IMR-90 (cell line): ENCODE measurements around the gene CDH22. TPM values are rescaled to one million over a fixed set of nuclear protein-coding genes. Genes with fewer than 3 reads are reported as not detected.

Experiments used
- ATAC-seq: fragments of 200-7000 bp; cut with Tn5 transposase; 2 replicates; pipeline ENCODE4 v1.9.1; 2020; ENCODE audit warnings: low read depth, mild to moderate bottlenecking, moderate library complexity
- BruUV-seq: library from RNA; stranded (reverse); fragments of 400-500 nt; replicated peaks from 2 replicates; lab custom pipeline; 2021; lab: Mats Ljungman, UMichigan
- CTCF ChIA-PET: fragments of 300-600 bp; formaldehyde crosslinking; extraction: SDS; loops from one replicate; lab custom pipeline; 2021; ENCODE audit warnings: antibody characterized with exemption; lab: Yijun Ruan, JAX
- POLR2A ChIA-PET: fragments of 300-600 bp; sonication (Branson Sonifier 250); formaldehyde crosslinking; loops from one replicate; lab custom pipeline; 2022; ENCODE audit warnings: antibody characterized with exemption; ENCODE audit not compliant: unreplicated experiment; lab: Charles Lee
- DNase-seq: peaks from one replicate; pipeline ENCODE4 v3.0.0; 2013
- H2AFZ ChIP-seq: replicated peaks from 2 replicates; pipeline ENCODE3; 2013; ENCODE audit warnings: low read length, mild to moderate bottlenecking; ENCODE audit not compliant: poor library complexity
- H2AK5ac ChIP-seq: 2 replicates; pipeline ENCODE4 v1.6.1; 2013; ENCODE audit warnings: low read depth, low read length, inconsistent platforms
- H2AK9ac ChIP-seq: replicated peaks from 2 replicates; pipeline ENCODE3; 2013; ENCODE audit warnings: mild to moderate bottlenecking, low read depth, low read length, moderate library complexity; ENCODE audit not compliant: poor library complexity
- H2BK120ac ChIP-seq: 2 replicates; pipeline ENCODE4 v1.6.1; 2013; ENCODE audit warnings: low read depth, low read length, inconsistent platforms
- H2BK15ac ChIP-seq: 3 replicates; pipeline ENCODE4 v1.6.1; 2013; ENCODE audit warnings: low read depth, low read length, inconsistent platforms
- H2BK20ac ChIP-seq: 2 replicates; pipeline ENCODE4 v1.6.1; 2013; ENCODE audit warnings: low read depth, mild to moderate bottlenecking, inconsistent platforms, low read length, moderate library complexity
- H2BK5ac ChIP-seq: 2 replicates; pipeline ENCODE4 v1.6.1; 2013; ENCODE audit warnings: mild to moderate bottlenecking, low read depth, low read length, inconsistent platforms; ENCODE audit not compliant: poor library complexity, severe bottlenecking
- H3K14ac ChIP-seq: replicated peaks from 2 replicates; pipeline ENCODE4 v1.6.1; 2013; ENCODE audit warnings: low read depth, low read length, inconsistent platforms
- H3K18ac ChIP-seq: 2 replicates; pipeline ENCODE4 v1.6.1; 2013; ENCODE audit warnings: low read depth, low read length, control low read depth
- H3K23ac ChIP-seq: 2 replicates; pipeline ENCODE4 v1.6.1; 2013; ENCODE audit warnings: low read depth, low read length, inconsistent platforms
- H3K27ac ChIP-seq: 2 replicates; pipeline ENCODE4 v1.5.1; 2013; ENCODE audit warnings: mild to moderate bottlenecking, control low read depth, low read length; ENCODE audit not compliant: insufficient read depth
- H3K27me3 ChIP-seq: 2 replicates; pipeline ENCODE4 v1.6.1; 2013; ENCODE audit warnings: low read length; ENCODE audit not compliant: control insufficient read depth, insufficient read depth
- H3K36me3 ChIP-seq: 2 replicates; pipeline ENCODE4 v1.6.1; 2013; ENCODE audit warnings: low read length, mixed read lengths; ENCODE audit not compliant: control insufficient read depth, insufficient read depth
- H3K4ac ChIP-seq: 2 replicates; pipeline ENCODE4 v1.6.1; 2013; ENCODE audit warnings: low read depth, low read length, inconsistent platforms
- H3K4me1 ChIP-seq: 2 replicates; pipeline ENCODE4 v1.6.1; 2013; ENCODE audit warnings: low read length, mixed read lengths; ENCODE audit not compliant: control insufficient read depth, insufficient read depth
- H3K4me2 ChIP-seq: 2 replicates; pipeline ENCODE4 v1.6.1; 2013; ENCODE audit warnings: low read depth, mild to moderate bottlenecking, control low read depth, low read length, moderate library complexity
- H3K4me3 ChIP-seq: 2 replicates; pipeline ENCODE4 v1.5.1; 2013; ENCODE audit warnings: low read depth, mild to moderate bottlenecking, control low read depth, low read length, moderate library complexity; ENCODE audit not compliant: insufficient read depth
- H3K56ac ChIP-seq: 2 replicates; pipeline ENCODE4 v1.6.1; 2013; ENCODE audit warnings: low read length, inconsistent platforms; ENCODE audit not compliant: insufficient read depth; ENCODE audit errors: extremely low read depth
- H3K79me1 ChIP-seq, 2 experiments: 2 replicates each; pipeline ENCODE4 v1.6.1; 2013; ENCODE audit warnings: low read length in 2 of 2, inconsistent platforms in 1 of 2, low read depth in 1 of 2
- H3K9ac ChIP-seq: 2 replicates; pipeline ENCODE4 v1.6.1; 2013; ENCODE audit warnings: low read depth, low read length, control low read depth
- H3K9me1 ChIP-seq: 2 replicates; pipeline ENCODE4 v1.6.1; 2013; ENCODE audit warnings: low read length, inconsistent platforms; ENCODE audit not compliant: insufficient read depth
- H3K9me3 ChIP-seq: 2 replicates; pipeline ENCODE4 v1.6.1; 2013; ENCODE audit warnings: low read length; ENCODE audit not compliant: control insufficient read depth, insufficient read depth
- H4K20me1 ChIP-seq: 2 replicates; pipeline ENCODE4 v1.6.1; 2013; ENCODE audit warnings: low read length, inconsistent platforms; ENCODE audit not compliant: insufficient read depth
- H4K5ac ChIP-seq: 2 replicates; pipeline ENCODE4 v1.6.1; 2013; ENCODE audit warnings: mild to moderate bottlenecking, low read depth, low read length, control low read depth
- H4K8ac ChIP-seq, 2 experiments: 2 replicates each; pipeline ENCODE4 v1.6.1; 2013; ENCODE audit warnings: low read depth in 2 of 2, low read length in 2 of 2, control low read depth in 1 of 2, inconsistent platforms in 1 of 2
- H4K91ac ChIP-seq: 2 replicates; pipeline ENCODE4 v1.6.1; 2013; ENCODE audit warnings: low read depth, low read length, inconsistent platforms; ENCODE audit not compliant: insufficient read depth
- CHD1 ChIP-seq: IDR thresholded peaks from 2 replicates; pipeline ENCODE4 v1.6.1; 2012; ENCODE audit warnings: low read depth, low read length, improper control_type of control experiment
- FOS ChIP-seq: fragments of 150-350 bp; IDR thresholded peaks from 2 replicates; pipeline ENCODE4 v1.6.1; 2016; ENCODE audit warnings: low read depth, low read length
- NFE2L2 ChIP-seq: fragments of 150-350 bp; IDR thresholded peaks from 2 replicates; pipeline ENCODE4 v1.6.1; 2016; ENCODE audit warnings: low read depth, mild to moderate bottlenecking, low read length
- POLR2A ChIP-seq: IDR thresholded peaks from 2 replicates; pipeline ENCODE4 v1.6.1; 2012; ENCODE audit warnings: mild to moderate bottlenecking, low read depth, low read length
- RFX5 ChIP-seq: IDR thresholded peaks from 2 replicates; pipeline ENCODE4 v1.8.0; 2012; ENCODE audit warnings: low read depth, mild to moderate bottlenecking, low read length, moderate library complexity
- SMC3 ChIP-seq: fragments of 150-350 bp; IDR thresholded peaks from 2 replicates; pipeline ENCODE4 v1.6.1; 2016; ENCODE audit warnings: low read depth, mild to moderate bottlenecking, antibody characterized with exemption, low read length, moderate library complexity
- WGBS, 2 experiments: methylation state at CpG; one replicate each; pipeline versions ENCODE4 v1.1.5 to v1.1.7; 2013; ENCODE audit warnings: missing lambda C conversion rate in 2 of 2; ENCODE audit not compliant: insufficient read length in 1 of 2; ENCODE audit errors: extremely low coverage in 2 of 2; 5-methylcytosine and 5-hydroxymethylcytosine counted together
- dilution Hi-C: fragments of 300-500 bp; cut with HindIII; formaldehyde crosslinking; loops from one replicate; pipeline ENCODE4 v1.14.3; 2018; ENCODE audit warnings: low sequenced_read_pairs; ENCODE audit not compliant: unreplicated experiment
- in situ Hi-C: fragments of 300-500 bp; cut with MboI; formaldehyde crosslinking; loops from 3 replicates; pipeline ENCODE4 v1.14.3; 2019; ENCODE audit warnings: low sequenced_read_pairs, inconsistent platforms, mixed read lengths
- intact Hi-C: fragments of 100-400 bp; cut with micrococcal nuclease; formaldehyde crosslinking; loops from 2 replicates; pipeline ENCODE4 v1.10.0; 2022
- polyA plus RNA-seq, 3 experiments: library from polyadenylated mRNA; depleted of rRNA; stranded (reverse); fragments of >200 nt; gene quantifications; 2 replicates each; pipeline ENCODE4 v1.2.3, GENCODE V29; 2012; ENCODE audit warnings: low replicate concordance in 1 of 3
- total RNA-seq: library from RNA; depleted of rRNA; stranded (reverse); fragments of >200 nt; gene quantifications from 2 replicates; pipeline ENCODE4 v1.2.3, GENCODE V29; 2012
- TF ChIP-seq, protein P1 (sequence below): conservative IDR thresholded peaks from 2 replicates; pipeline ENCODE4 v1.5.1; 2012; ENCODE audit warnings: mild to moderate bottlenecking, low read depth, low read length, improper control_type of control experiment

CDH22 gene
- total and polyA plus RNA-seq, 2 of the 4 experiments (the other 2 are of a cell fraction), result not detected

DNA sequence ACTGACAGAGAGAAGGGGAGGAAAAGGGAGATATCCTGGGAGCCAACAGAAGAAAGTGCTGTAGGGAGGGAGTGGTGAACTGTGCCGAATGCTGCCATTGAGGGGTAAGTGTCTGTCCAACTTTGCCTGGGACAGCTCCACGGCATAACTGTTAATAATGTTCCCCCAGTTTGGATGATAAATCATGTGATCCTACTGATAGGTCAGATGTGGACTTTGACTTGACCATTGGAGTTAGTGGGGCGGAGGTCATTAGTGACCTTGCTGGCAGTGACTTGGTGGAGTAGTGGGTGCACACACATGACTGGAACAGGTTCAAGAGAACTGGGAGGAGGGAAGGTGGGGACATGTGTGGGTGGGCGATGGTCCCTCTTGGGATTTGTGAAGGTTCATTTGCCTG is 50.4 kb downstream of the CDH22 start:
- H4K5ac ChIP-seq, result no peak overlapping the region
- H3K18ac ChIP-seq, result no peak overlapping the region
- H3K4ac ChIP-seq, result no peak overlapping the region
- no peak overlapping the region for H4K91ac ChIP-seq
- H2AFZ ChIP-seq, result no peak overlapping the region
- BruUV-seq, result no TSS peak
- CTCF ChIA-PET, result no interaction called here
- in situ Hi-C loops (no loop called here), dilution Hi-C loops (no loop called here), intact Hi-C loops (no loop called here)
- H3K27ac ChIP-seq, result no peak overlapping the region
- peak overlapping the region; percentile 38 for H2AK9ac ChIP-seq
- no peaks in the 10 kb centered on the region for H4K20me1 ChIP-seq
- no peak overlapping the region for H2BK20ac ChIP-seq
- TF ChIP-seq POLR2A, result no peak
- TF ChIP-seq, protein P1, sequence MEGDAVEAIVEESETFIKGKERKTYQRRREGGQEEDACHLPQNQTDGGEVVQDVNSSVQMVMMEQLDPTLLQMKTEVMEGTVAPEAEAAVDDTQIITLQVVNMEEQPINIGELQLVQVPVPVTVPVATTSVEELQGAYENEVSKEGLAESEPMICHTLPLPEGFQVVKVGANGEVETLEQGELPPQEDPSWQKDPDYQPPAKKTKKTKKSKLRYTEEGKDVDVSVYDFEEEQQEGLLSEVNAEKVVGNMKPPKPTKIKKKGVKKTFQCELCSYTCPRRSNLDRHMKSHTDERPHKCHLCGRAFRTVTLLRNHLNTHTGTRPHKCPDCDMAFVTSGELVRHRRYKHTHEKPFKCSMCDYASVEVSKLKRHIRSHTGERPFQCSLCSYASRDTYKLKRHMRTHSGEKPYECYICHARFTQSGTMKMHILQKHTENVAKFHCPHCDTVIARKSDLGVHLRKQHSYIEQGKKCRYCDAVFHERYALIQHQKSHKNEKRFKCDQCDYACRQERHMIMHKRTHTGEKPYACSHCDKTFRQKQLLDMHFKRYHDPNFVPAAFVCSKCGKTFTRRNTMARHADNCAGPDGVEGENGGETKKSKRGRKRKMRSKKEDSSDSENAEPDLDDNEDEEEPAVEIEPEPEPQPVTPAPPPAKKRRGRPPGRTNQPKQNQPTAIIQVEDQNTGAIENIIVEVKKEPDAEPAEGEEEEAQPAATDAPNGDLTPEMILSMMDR, result no peak
- no peak for TF ChIP-seq RFX5
- no peak for TF ChIP-seq NFE2L2
- no peak for TF ChIP-seq CHD1
- no peak for TF ChIP-seq SMC3
- TF ChIP-seq FOS, result no peak
- no peaks in the 10 kb centered on the region for H3K4me1 ChIP-seq
- no peaks in the 10 kb centered on the region for H3K36me3 ChIP-seq
- no peak overlapping the region for H2BK120ac ChIP-seq
- no peak overlapping the region for H2BK5ac ChIP-seq
- no peak overlapping the region for H4K8ac ChIP-seq
- H2AK5ac ChIP-seq, result no peak overlapping the region
- H3K23ac ChIP-seq, result no peak overlapping the region
- POLR2A ChIA-PET, result no interaction called here
- ATAC-seq, result no peak
- H3K9me3 ChIP-seq, result no peaks in the 10 kb centered on the region
- no CpG with 5 or more reads among the region's 4 CpGs for WGBS, 2 experiments
- H3K56ac ChIP-seq, result no peak overlapping the region
- no peak for DNase-seq
- H3K14ac ChIP-seq, result no peak overlapping the region
- no peaks in the 10 kb centered on the region for H3K9me1 ChIP-seq
- no peaks in the 10 kb centered on the region for H3K79me1 ChIP-seq
- no peak overlapping the region for H3K4me3 ChIP-seq
- H2BK15ac ChIP-seq, result no peak overlapping the region
- H3K4me2 ChIP-seq, result no peak overlapping the region
- H3K27me3 ChIP-seq, result peaks cover 14% of the 10 kb centered on the region
- H3K9ac ChIP-seq, result no peak overlapping the region
